GM12873 (cell line): ENCODE data around the gene PHKA2.
A peak's percentile ranks its signal among the peaks of the same experiment; 100 is the strongest.

Experiments
- TF ChIP-seq, protein P1 (sequence below): IDR thresholded peaks from 2 replicates; pipeline ENCODE4 v1.5.1; 2012; ENCODE audit warnings: low read depth, mild to moderate bottlenecking, moderate library complexity, low read length, control low read depth; ENCODE audit not compliant: insufficient read depth; ENCODE audit errors: missing control alignments

Gene PHKA2

DNA sequence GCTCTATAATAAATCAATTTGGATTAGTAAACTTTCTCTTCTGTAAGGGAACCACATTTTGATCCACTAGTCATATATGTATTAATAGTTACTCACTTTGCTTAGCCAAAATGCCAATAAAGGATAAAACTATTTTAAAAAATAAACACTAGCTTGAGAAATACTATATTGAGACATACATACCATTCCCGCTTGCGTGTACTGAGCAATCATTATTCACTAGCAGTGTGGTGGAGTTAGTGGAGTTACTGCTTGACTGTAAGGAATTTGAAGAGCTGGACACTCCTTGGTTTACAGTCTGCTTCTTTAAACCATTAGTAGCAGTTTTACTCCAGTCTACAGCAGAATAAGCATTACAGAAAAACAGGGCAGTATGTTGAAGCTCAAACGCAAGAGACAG lies 10.8 kb upstream of the PHKA2 start:
- TF ChIP-seq, protein P1, sequence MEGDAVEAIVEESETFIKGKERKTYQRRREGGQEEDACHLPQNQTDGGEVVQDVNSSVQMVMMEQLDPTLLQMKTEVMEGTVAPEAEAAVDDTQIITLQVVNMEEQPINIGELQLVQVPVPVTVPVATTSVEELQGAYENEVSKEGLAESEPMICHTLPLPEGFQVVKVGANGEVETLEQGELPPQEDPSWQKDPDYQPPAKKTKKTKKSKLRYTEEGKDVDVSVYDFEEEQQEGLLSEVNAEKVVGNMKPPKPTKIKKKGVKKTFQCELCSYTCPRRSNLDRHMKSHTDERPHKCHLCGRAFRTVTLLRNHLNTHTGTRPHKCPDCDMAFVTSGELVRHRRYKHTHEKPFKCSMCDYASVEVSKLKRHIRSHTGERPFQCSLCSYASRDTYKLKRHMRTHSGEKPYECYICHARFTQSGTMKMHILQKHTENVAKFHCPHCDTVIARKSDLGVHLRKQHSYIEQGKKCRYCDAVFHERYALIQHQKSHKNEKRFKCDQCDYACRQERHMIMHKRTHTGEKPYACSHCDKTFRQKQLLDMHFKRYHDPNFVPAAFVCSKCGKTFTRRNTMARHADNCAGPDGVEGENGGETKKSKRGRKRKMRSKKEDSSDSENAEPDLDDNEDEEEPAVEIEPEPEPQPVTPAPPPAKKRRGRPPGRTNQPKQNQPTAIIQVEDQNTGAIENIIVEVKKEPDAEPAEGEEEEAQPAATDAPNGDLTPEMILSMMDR: no peak

DNA sequence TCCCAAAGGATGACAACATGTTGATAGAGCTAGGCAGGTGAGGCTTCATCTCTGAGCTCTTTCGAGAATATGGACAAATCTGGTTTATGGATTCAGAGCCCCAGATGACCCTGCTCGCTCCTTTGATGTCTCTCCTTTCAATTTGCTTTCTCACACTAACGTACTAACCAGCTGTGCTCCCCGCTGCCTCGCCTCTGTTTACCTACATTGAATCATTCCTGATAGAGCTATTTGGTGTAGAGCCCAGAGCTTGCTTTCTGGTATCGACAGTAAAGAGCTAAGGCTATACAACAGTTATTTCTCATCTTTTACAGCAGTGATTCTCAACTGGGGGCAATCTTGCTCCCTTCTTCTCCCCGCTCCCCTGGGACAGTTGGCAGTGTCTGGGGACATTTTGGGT lies 8.9 kb upstream of the PHKA2 start:
- TF ChIP-seq, protein P1: no peak

DNA sequence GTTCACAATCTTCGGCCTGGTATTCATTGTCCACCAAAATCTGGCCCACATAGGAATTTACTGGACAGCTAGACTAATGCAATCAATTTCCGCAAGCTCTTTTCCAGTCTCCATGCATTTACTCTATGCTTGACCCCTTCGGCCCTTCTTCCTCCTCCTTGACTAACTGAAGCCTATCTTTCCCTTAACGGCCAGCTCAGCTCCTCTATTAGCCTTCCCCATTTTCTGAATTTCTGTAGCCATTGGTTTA lies 1.2 kb upstream of the PHKA2 start:
- TF ChIP-seq, protein P1: no peak

DNA sequence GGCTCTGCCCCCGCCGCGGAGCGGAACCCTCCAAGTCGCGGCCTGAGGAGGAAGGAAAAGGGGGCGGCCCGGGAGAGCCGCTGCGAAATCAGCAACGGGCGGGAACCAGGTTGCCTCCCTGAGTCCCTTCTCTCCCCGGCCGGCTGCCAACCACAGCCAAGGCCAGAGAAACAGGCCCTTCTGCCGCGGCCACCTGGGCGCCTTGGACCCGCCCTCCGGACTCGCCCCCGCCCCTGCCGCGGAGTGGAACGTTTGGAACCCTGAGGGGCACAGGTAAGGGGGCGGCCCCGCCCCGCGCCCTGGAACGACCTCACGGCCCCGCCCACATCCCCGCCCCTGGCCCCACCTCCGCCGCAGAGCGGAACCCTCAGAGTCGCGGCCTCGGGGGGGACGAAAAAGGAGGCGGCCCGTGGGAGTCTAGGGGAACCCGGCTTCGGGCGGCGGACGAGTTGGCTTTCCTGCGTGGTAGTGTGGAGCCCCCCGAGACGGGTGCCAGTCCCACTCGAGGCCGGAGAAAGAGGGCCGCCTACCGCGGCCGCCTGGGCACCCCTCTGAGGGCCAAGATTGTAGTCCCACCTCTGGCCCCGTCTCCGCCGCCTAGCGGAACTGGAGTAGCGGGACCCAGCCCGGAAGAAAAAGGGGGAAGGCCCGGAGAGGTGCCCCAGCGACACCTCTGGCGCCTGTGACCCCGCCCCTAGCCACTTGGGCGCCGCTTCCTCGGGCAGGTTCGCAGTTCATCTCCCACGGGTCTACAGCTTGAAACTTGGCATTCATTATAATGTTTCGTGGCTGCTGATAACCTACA lies 669 bp upstream of the PHKA2 start:
- TF ChIP-seq, protein P1: peak; percentile 27

DNA sequence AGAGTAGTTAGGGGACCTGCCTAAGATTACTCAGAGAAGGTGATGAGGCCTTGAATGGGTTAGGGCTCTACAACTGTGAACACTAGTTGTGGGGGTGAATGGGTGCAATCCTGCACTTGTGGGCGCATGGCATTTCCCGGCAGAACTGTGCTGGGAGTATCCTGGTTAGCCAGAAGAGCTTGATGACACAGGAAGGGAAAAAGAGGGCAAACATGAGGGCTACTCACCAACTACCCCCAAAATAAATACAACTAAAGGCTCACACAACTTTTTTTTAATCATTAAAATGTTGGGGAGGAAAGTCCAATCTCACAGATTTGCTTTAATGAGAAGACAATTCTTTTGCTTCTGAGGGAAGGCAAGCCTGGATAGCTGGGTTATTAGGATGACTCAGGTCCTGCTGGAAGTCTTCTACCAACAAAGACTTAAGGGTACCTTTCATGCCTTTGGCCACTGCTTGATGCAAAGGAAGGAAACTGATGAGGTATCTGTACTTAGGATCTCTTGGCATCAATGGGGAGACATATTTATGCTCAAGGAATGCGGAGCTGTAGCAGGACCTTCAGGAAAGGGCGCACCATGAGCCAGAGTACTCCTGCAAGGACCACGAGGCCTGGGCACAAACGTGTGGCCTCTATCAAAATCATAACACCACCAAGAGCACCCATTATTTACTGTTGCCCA lies 2.6 kb downstream of the PHKA2 start:
- TF ChIP-seq, protein P1: no peak

DNA sequence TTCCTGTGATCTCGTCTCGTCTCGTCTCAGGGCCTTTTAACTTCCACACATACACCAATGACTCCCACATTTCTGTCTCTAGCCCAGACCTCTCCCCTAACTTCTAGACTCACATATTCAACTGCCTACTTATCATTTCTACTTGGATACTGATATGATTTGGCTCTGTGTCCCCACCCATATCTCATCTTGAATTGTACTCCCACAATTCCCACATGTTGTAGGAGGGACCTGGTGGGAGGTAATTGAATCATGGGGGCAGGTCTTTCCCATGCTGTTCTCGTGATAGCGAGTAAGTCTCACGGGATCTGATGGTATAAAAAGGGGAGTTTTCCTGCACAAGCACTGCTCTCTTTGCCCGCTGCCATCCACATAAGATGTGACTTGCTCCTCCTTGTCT lies 8.9 kb downstream of the PHKA2 start:
- TF ChIP-seq, protein P1: no peak

DNA sequence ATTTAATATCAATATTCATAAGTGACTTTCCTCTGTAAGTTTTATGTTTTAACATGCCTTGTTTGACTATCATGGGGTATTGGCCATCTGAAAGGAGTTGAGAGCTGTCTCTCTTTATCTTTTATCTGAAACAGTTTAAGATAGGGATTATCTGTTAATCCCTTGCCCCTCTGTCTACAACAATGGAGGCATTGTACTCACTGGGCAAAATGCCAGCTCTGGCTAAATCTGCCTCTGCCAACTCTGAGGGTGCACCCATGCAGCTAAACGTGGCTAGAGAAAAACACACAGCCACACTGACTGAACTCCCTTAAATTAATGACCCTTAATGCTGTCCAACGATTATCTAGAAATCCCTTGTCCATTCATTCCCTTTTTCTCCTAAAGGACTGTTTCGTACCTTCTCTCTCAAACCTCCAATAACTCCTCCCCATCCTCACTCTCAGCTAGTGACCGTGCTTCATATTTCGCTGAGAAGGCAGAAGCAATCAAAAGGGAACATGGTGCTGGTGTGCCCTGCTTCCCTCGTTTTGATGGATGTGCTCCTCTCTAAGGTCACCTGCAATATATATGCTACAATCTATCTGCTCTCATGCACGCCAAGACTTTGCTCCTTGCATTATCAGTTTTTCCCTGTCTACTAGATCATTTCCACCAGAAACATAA lies 10.3 kb downstream of the PHKA2 start:
- TF ChIP-seq, protein P1: no peak
